K562 (cell line): ENCODE data around the gene CCDC15. TPM values are rescaled to one million over a fixed set of nuclear protein-coding genes. Genes with fewer than 3 reads are reported as not detected.

Source experiments
- ARHGAP35 ChIP-seq: fragments of 450-650 bp; IDR thresholded peaks from 2 replicates; pipeline ENCODE4 v1.6.1; 2018; ENCODE audit not compliant: partially characterized antibody
- CBX1 ChIP-seq: sonication (generic); IDR thresholded peaks from 2 replicates; pipeline ENCODE4 v1.6.1; 2016; ENCODE audit warnings: antibody characterized with exemption, low read depth, mild to moderate bottlenecking
- CEBPG ChIP-seq, 3 experiments: fragments of 200-800 bp in 1 of 3; sonication (Bioruptor generic) in 1 of 3; sonication (generic) in 1 of 3; formaldehyde crosslinking in 1 of 3; IDR thresholded peaks in 2 of 3; conservative IDR thresholded peaks in 1 of 3; 2 replicates each; pipeline versions ENCODE4 v1.6.1 to v1.8.0; 2016 to 2022; ENCODE audit warnings: missing compliant biosample characterization in 2 of 3, missing genetic modification characterization in 2 of 3, mild to moderate bottlenecking in 1 of 3, missing genetic modification reagents in 1 of 3
- EP300 ChIP-seq: IDR thresholded peaks from 2 replicates; pipeline ENCODE4 v1.6.1; 2012; ENCODE audit warnings: low read length, improper control_type of control experiment
- GABPA ChIP-seq: fragments of 200-800 bp; sonication (Bioruptor generic); conservative IDR thresholded peaks from 2 replicates; pipeline ENCODE4 v1.6.1; 2016; ENCODE audit warnings: low read depth, missing genetic modification characterization, missing compliant biosample characterization
- RBFOX2 ChIP-seq: fragments of 200-400 bp; formaldehyde crosslinking; IDR thresholded peaks from 2 replicates; pipeline ENCODE4 v1.6.1; 2017; ENCODE audit warnings: low read depth, mild to moderate bottlenecking, low read length, moderate library complexity
- RFX1 ChIP-seq: fragments of 450-650 bp; IDR thresholded peaks from 2 replicates; pipeline ENCODE4 v1.6.1; 2016; ENCODE audit warnings: mild to moderate bottlenecking, moderate library complexity
- SRSF7 ChIP-seq: fragments of 200-400 bp; formaldehyde crosslinking; optimal IDR thresholded peaks from 2 replicates; pipeline ENCODE3; 2017; ENCODE audit warnings: mild to moderate bottlenecking, low read depth, low read length
- ZBTB17 ChIP-seq: fragments of 450-650 bp; formaldehyde crosslinking; IDR thresholded peaks from 2 replicates; pipeline ENCODE4 v1.4.0; 2020; ENCODE audit warnings: mild to moderate bottlenecking
- ZBTB2 ChIP-seq: fragments of 450-650 bp; IDR thresholded peaks from 2 replicates; pipeline ENCODE4 v1.6.1; 2016; ENCODE audit warnings: antibody characterized with exemption
- ZNF212 ChIP-seq: fragments of 450-650 bp; formaldehyde crosslinking; IDR thresholded peaks from 2 replicates; pipeline ENCODE4 v1.4.0; 2020; ENCODE audit warnings: mild to moderate bottlenecking
- ZNF316 ChIP-seq: fragments of 450-650 bp; IDR thresholded peaks from 2 replicates; pipeline ENCODE4 v1.6.1; 2016
- ZNF41 ChIP-seq: fragments of 250-450 bp; sonication (Bioruptor Pico); conservative IDR thresholded peaks from 2 replicates; pipeline ENCODE4 v1.4.0; 2020; ENCODE audit warnings: mild to moderate bottlenecking
- ZNF583 ChIP-seq: fragments of 250-450 bp; sonication (Bioruptor Pico); IDR thresholded peaks from 2 replicates; pipeline ENCODE4 v1.4.0; 2020
- ZSCAN29 ChIP-seq: fragments of 450-650 bp; IDR thresholded peaks from 2 replicates; pipeline ENCODE4 v1.6.1; 2017
- polyA plus RNA-seq, 8 experiments: library from polyadenylated mRNA; depleted of rRNA in 4 of 8; stranded (reverse) in 5 of 8; unstranded in 3 of 8; fragments of >200 nt; fragmentation: Nextera tagmentation in 2 of 8; fragmentation: Illumina TruSeq in 1 of 8; extraction: Ambion mirVana in 2 of 8; extraction: Trizol in 1 of 8; gene quantifications; 2 replicates each; pipeline versions ENCODE4 v1.2.1 to v1.2.3, GENCODE V29; 2011 to 2014; ENCODE audit warnings: inconsistent platforms in 1 of 8, missing spikeins in 1 of 8
- total RNA-seq, 7 experiments: library from RNA; depleted of rRNA in 6 of 7; stranded (reverse); fragments of >200 nt in 6 of 7; fragmentation: Illumina TruSeq in 2 of 7; extraction: Trizol in 2 of 7; gene quantifications; 2 replicates each; pipeline versions ENCODE4 v1.2.1 to v1.2.3, GENCODE V29; 2011 to 2021; ENCODE audit warnings: low replicate concordance in 1 of 7
- TF ChIP-seq, protein P1 (sequence below): sonication (generic); formaldehyde crosslinking; IDR thresholded peaks from 2 replicates; pipeline ENCODE4 v1.8.1; 2023; ENCODE audit warnings: missing genetic modification reagents, mild to moderate bottlenecking, borderline replicate concordance
- TF ChIP-seq, protein P2 (sequence below): fragments of 450-650 bp; IDR thresholded peaks from 2 replicates; pipeline ENCODE4 v1.6.1; 2016; ENCODE audit warnings: missing biosample characterization, missing genetic modification characterization
- TF ChIP-seq, protein P3 (sequence below): sonication (generic); formaldehyde crosslinking; IDR thresholded peaks from 2 replicates; pipeline ENCODE4 v1.8.1; 2023; ENCODE audit warnings: mild to moderate bottlenecking, missing genetic modification reagents

CCDC15 gene
- total and polyA plus RNA-seq, 9 of the 15 experiments (the other 6 are each of a cell fraction or from before 2014, with no cell fraction given): 1.9 to 9.2 (median 3.9) TPM

DNA sequence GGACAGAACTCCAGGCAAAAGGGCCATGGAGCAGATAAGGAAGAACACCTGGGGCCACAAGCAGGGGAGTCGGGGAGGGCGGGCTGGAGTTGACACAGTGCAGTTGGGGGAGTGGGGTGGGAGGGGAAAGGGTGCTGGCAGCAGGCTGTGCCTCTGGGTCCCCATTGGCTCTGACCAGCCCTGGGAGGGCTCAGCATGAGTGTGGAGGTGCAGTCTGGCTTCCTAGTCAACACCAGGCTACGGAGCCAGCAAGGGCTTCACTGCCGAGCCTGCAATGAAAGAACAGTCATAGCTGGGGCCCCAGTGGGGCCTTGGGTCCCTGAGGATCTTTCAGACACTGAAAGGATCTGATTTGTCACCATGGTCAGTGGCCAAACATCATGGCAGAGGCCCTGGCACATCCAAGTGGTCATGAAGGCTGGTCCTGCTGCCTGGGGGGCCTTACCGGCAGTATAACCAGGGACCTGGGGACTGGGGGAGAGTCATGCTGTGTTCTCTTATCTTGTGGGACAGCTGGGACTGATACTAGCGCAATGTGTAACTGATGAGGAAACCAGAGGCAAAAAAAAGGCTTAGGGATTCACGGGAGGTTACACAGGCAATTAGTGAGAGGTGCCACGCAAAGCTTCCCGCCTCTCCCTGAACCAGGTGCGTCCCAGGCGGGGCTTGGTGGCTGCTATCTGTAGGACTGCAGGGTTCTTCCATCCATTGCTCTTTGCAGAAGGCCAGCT is 120.7 kb downstream of the CCDC15 start (continued):
- TF ChIP-seq, protein P1, sequence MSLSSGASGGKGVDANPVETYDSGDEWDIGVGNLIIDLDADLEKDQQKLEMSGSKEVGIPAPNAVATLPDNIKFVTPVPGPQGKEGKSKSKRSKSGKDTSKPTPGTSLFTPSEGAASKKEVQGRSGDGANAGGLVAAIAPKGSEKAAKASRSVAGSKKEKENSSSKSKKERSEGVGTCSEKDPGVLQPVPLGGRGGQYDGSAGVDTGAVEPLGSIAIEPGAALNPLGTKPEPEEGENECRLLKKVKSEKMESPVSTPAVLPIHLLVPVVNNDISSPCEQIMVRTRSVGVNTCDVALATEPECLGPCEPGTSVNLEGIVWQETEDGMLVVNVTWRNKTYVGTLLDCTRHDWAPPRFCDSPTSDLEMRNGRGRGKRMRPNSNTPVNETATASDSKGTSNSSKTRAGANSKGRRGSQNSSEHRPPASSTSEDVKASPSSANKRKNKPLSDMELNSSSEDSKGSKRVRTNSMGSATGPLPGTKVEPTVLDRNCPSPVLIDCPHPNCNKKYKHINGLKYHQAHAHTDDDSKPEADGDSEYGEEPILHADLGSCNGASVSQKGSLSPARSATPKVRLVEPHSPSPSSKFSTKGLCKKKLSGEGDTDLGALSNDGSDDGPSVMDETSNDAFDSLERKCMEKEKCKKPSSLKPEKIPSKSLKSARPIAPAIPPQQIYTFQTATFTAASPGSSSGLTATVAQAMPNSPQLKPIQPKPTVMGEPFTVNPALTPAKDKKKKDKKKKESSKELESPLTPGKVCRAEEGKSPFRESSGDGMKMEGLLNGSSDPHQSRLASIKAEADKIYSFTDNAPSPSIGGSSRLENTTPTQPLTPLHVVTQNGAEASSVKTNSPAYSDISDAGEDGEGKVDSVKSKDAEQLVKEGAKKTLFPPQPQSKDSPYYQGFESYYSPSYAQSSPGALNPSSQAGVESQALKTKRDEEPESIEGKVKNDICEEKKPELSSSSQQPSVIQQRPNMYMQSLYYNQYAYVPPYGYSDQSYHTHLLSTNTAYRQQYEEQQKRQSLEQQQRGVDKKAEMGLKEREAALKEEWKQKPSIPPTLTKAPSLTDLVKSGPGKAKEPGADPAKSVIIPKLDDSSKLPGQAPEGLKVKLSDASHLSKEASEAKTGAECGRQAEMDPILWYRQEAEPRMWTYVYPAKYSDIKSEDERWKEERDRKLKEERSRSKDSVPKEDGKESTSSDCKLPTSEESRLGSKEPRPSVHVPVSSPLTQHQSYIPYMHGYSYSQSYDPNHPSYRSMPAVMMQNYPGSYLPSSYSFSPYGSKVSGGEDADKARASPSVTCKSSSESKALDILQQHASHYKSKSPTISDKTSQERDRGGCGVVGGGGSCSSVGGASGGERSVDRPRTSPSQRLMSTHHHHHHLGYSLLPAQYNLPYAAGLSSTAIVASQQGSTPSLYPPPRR: no peak
- TF ChIP-seq ZNF41 (CRISPR knock-in tag) (no peak), ZBTB2 (peak; percentile 58; the same call in 1 of the 2 replicates), CEBPG (CRISPR knock-in tag; IDR thresholded peaks at IDR 0.05) (peak; percentile 44; the same call in 1 of the 2 replicates), CEBPG (tag; conservative IDR thresholded peaks at IDR 0.05 in 1 of 2, IDR thresholded peaks at IDR 0.05 in 1 of 2) (0 out of 4 replicates have a peak, but pooled peaks of 1 of the 2 experiments have one; percentile 22), RFX1 (no peak), CBX1 (no peak), EP300 (peak; percentile 85), ZNF316 (no peak), ARHGAP35 (no peak), ZNF583 (CRISPR knock-in tag) (0 out of 2 replicates have a peak, but pooled peaks have one; percentile 61), RBFOX2 (no peak), GABPA (no peak), ZBTB17 (CRISPR knock-in tag) (no peak), ZSCAN29 (no peak), SRSF7 (no peak), ZNF212 (CRISPR knock-in tag) (no peak)
- TF ChIP-seq, protein P2, sequence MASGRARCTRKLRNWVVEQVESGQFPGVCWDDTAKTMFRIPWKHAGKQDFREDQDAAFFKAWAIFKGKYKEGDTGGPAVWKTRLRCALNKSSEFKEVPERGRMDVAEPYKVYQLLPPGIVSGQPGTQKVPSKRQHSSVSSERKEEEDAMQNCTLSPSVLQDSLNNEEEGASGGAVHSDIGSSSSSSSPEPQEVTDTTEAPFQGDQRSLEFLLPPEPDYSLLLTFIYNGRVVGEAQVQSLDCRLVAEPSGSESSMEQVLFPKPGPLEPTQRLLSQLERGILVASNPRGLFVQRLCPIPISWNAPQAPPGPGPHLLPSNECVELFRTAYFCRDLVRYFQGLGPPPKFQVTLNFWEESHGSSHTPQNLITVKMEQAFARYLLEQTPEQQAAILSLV (tag): no peak
- TF ChIP-seq, protein P3, sequence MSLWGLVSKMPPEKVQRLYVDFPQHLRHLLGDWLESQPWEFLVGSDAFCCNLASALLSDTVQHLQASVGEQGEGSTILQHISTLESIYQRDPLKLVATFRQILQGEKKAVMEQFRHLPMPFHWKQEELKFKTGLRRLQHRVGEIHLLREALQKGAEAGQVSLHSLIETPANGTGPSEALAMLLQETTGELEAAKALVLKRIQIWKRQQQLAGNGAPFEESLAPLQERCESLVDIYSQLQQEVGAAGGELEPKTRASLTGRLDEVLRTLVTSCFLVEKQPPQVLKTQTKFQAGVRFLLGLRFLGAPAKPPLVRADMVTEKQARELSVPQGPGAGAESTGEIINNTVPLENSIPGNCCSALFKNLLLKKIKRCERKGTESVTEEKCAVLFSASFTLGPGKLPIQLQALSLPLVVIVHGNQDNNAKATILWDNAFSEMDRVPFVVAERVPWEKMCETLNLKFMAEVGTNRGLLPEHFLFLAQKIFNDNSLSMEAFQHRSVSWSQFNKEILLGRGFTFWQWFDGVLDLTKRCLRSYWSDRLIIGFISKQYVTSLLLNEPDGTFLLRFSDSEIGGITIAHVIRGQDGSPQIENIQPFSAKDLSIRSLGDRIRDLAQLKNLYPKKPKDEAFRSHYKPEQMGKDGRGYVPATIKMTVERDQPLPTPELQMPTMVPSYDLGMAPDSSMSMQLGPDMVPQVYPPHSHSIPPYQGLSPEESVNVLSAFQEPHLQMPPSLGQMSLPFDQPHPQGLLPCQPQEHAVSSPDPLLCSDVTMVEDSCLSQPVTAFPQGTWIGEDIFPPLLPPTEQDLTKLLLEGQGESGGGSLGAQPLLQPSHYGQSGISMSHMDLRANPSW: 0 out of 2 replicates have a peak, but pooled peaks have one; percentile 27
